H9 (cell line): ENCODE measurements around the gene CCDC51. TPM values are rescaled to one million over a fixed set of nuclear protein-coding genes. Genes with fewer than 3 reads are reported as not detected.
A peak's percentile ranks its signal among the peaks of the same experiment; 100 is the strongest.

Experiments
- DNase-seq: peaks from one replicate; pipeline ENCODE4 v3.0.0-alpha.2; 2017
- H2AFZ ChIP-seq: one replicate; pipeline ENCODE4 v1.6.1; 2013; ENCODE audit warnings: mild to moderate bottlenecking, low read length, control low read depth, moderate library complexity
- H2AK5ac ChIP-seq: 2 replicates; pipeline ENCODE4 v1.6.1; 2013; ENCODE audit warnings: low read length, control low read depth, mixed read lengths; ENCODE audit not compliant: insufficient read length
- H2BK120ac ChIP-seq: one replicate; pipeline ENCODE4 v1.6.1; 2013; ENCODE audit warnings: low read depth, mild to moderate bottlenecking, low read length, control low read depth, inconsistent platforms; ENCODE audit not compliant: poor library complexity, severe bottlenecking
- H2BK12ac ChIP-seq: 2 replicates; pipeline ENCODE4 v1.6.1; 2013; ENCODE audit warnings: low read length, control low read depth, mixed read lengths, low read depth; ENCODE audit not compliant: insufficient read length
- H2BK15ac ChIP-seq: 2 replicates; pipeline ENCODE4 v1.6.1; 2013; ENCODE audit warnings: low read depth, low read length, control low read depth
- H2BK20ac ChIP-seq: one replicate; pipeline ENCODE4 v1.6.1; 2013; ENCODE audit warnings: low read depth, mild to moderate bottlenecking, low read length, control low read depth, inconsistent platforms; ENCODE audit not compliant: poor library complexity, severe bottlenecking
- H2BK5ac ChIP-seq: 2 replicates; pipeline ENCODE4 v1.6.1; 2013; ENCODE audit warnings: low read length, control low read depth, mixed read lengths; ENCODE audit not compliant: insufficient read length
- H3K14ac ChIP-seq: 2 replicates; pipeline ENCODE4 v1.6.1; 2013; ENCODE audit warnings: low read length, control low read depth; ENCODE audit not compliant: insufficient read depth
- H3K18ac ChIP-seq: 2 replicates; pipeline ENCODE4 v1.6.1; 2013; ENCODE audit warnings: low read depth, mild to moderate bottlenecking, mixed read lengths, low read length, control low read depth; ENCODE audit not compliant: insufficient read length
- H3K23ac ChIP-seq: 2 replicates; pipeline ENCODE4 v1.6.1; 2013; ENCODE audit warnings: low read length, control low read depth, mixed read lengths, low read depth; ENCODE audit not compliant: insufficient read length
- H3K23me2 ChIP-seq: 2 replicates; pipeline ENCODE4 v1.6.1; 2013; ENCODE audit warnings: low read depth, mild to moderate bottlenecking, mixed read lengths, low read length, control low read depth; ENCODE audit not compliant: insufficient read length, poor library complexity, severe bottlenecking
- H3K27ac ChIP-seq: 2 replicates; pipeline ENCODE4 v1.5.1; 2013; ENCODE audit warnings: low read length, control low read depth, mixed read lengths, low read depth; ENCODE audit not compliant: insufficient read length
- H3K27me3 ChIP-seq: 2 replicates; pipeline ENCODE4 v1.6.1; 2013; ENCODE audit warnings: low read length, control low read depth, inconsistent platforms; ENCODE audit not compliant: insufficient read depth
- H3K4ac ChIP-seq: 2 replicates; pipeline ENCODE4 v1.6.1; 2013; ENCODE audit warnings: low read depth, mild to moderate bottlenecking, control low read depth, inconsistent platforms, low read length, moderate library complexity
- H3K4me1 ChIP-seq: 2 replicates; pipeline ENCODE4 v1.6.1; 2013; ENCODE audit warnings: low read length, control low read depth, inconsistent platforms; ENCODE audit not compliant: insufficient read depth
- H3K4me2 ChIP-seq: 2 replicates; pipeline ENCODE4 v1.6.1; 2013; ENCODE audit warnings: low read length, control low read depth, mixed read lengths; ENCODE audit not compliant: insufficient read length, insufficient read depth
- H3K56ac ChIP-seq: 2 replicates; pipeline ENCODE4 v1.6.1; 2013; ENCODE audit warnings: low read depth, mild to moderate bottlenecking, mixed read lengths, low read length, control low read depth; ENCODE audit not compliant: insufficient read length
- H3K79me1 ChIP-seq: 2 replicates; pipeline ENCODE4 v1.6.1; 2013; ENCODE audit warnings: low read depth, mild to moderate bottlenecking, moderate library complexity, low read length, control low read depth, inconsistent platforms; ENCODE audit not compliant: insufficient read depth, poor library complexity, severe bottlenecking
- H3K79me2 ChIP-seq: 2 replicates; pipeline ENCODE4 v1.6.1; 2013; ENCODE audit warnings: low read length, control low read depth, inconsistent platforms; ENCODE audit not compliant: insufficient read depth
- H3K9ac ChIP-seq: 2 replicates; pipeline ENCODE4 v1.6.1; 2013; ENCODE audit warnings: low read length, control low read depth, mixed read lengths; ENCODE audit not compliant: insufficient read length; ENCODE audit errors: extremely low read depth
- H3K9me3 ChIP-seq: one replicate; pipeline ENCODE4 v1.6.1; 2013; ENCODE audit warnings: low read depth, low read length, inconsistent platforms; ENCODE audit not compliant: control insufficient read depth
- H3T11ph ChIP-seq: one replicate; pipeline ENCODE4 v1.6.1; 2013; ENCODE audit warnings: mild to moderate bottlenecking, low read length, control low read depth, inconsistent platforms
- H4K20me1 ChIP-seq: one replicate; pipeline ENCODE4 v1.6.1; 2013; ENCODE audit not compliant: control insufficient read depth, insufficient read length, insufficient read depth
- H4K5ac ChIP-seq: 2 replicates; pipeline ENCODE4 v1.6.1; 2013; ENCODE audit warnings: low read depth, mild to moderate bottlenecking, mixed read lengths, low read length, control low read depth; ENCODE audit not compliant: insufficient read length
- H4K8ac ChIP-seq: replicated peaks from 2 replicates; pipeline ENCODE4 v1.6.1; 2013; ENCODE audit warnings: low read length, control low read depth, mixed read lengths, low read depth; ENCODE audit not compliant: insufficient read length
- H4K91ac ChIP-seq: 2 replicates; pipeline ENCODE4 v1.6.1; 2013; ENCODE audit warnings: low read depth, mild to moderate bottlenecking, moderate library complexity, mixed read lengths, low read length, control low read depth; ENCODE audit not compliant: insufficient read length
- H3K27ac Mint-ChIP-seq, 3 experiments: 2 replicates in 2 of 3; 3 replicates in 1 of 3; pipeline ENCODE4 v1.8.0; 2020 to 2021; ENCODE audit warnings: mixed read lengths in 3 of 3, mild to moderate bottlenecking in 1 of 3, moderate library complexity in 1 of 3
- H3K27me3 Mint-ChIP-seq: 2 replicates; pipeline ENCODE4 v1.8.0; 2021; ENCODE audit warnings: low read depth, mild to moderate bottlenecking, moderate library complexity, mixed read lengths
- H3K36me3 Mint-ChIP-seq, 3 experiments: 2 replicates in 2 of 3; 3 replicates in 1 of 3; pipeline ENCODE4 v1.8.0; 2020 to 2021; ENCODE audit warnings: low read depth in 3 of 3, mixed read lengths in 3 of 3; ENCODE audit not compliant: insufficient read depth in 1 of 3
- H3K4me1 Mint-ChIP-seq, 2 experiments: 2 replicates each; pipeline ENCODE4 v1.8.0; 2020; ENCODE audit warnings: mixed read lengths in 2 of 2
- H3K4me3 Mint-ChIP-seq, 2 experiments: 2 replicates in 1 of 2; 3 replicates in 1 of 2; pipeline ENCODE4 v1.8.0; 2020 to 2021; ENCODE audit warnings: mild to moderate bottlenecking in 2 of 2, mixed read lengths in 2 of 2, moderate library complexity in 1 of 2
- H3K9me3 Mint-ChIP-seq, 2 experiments: 2 replicates in 1 of 2; 3 replicates in 1 of 2; pipeline ENCODE4 v1.8.0; 2020; ENCODE audit warnings: mild to moderate bottlenecking in 2 of 2, mixed read lengths in 2 of 2, moderate library complexity in 1 of 2
- CTCF ChIP-seq: fragments of 200-600 bp; sonication (generic); conservative IDR thresholded peaks from 3 replicates; pipeline ENCODE4 v1.8.0; 2021; ENCODE audit warnings: antibody characterized with exemption, mild to moderate bottlenecking
- WGBS: extraction: QIAGEN DNeasy Blood & Tissue Kit; methylation state at CpG from one replicate; pipeline ENCODE4 v1.1.7; 2013; ENCODE audit warnings: missing lambda C conversion rate, low lambda C conversion rate, mixed read lengths; ENCODE audit not compliant: insufficient read length; ENCODE audit errors: extremely low coverage; 5-methylcytosine and 5-hydroxymethylcytosine counted together
- total RNA-seq: library from RNA; stranded (reverse); gene quantifications from 2 replicates; pipeline ENCODE4 v1.2.1, GENCODE V29; 2021

CCDC51 gene
- total RNA-seq, 1 experiment from 2014 or later: 20.0 TPM

- H3K4ac ChIP-seq: no peak overlapping the region
- DNase-seq: no peak
Measured at GRCh38 chr3:48426401-48426909, 13.5 kb downstream of the CCDC51 start.

More at GRCh38 chr3:48426401-48426909, 13.5 kb downstream of the CCDC51 start:
- no peaks in the 10 kb centered on the region for H3K9me3 ChIP-seq
- Mint-ChIP-seq H3K36me3 (peaks cover 10 to 35% (median 29%) of the 10 kb centered on the region in 3 experiments; a peak in 6 of 7 replicates), H3K27ac (no peak overlapping the region), H3K27me3 (no peaks in the 10 kb centered on the region), H3K9me3 (no peaks in the 10 kb centered on the region), H3K4me3 (peak overlapping the region in 1 of 2 experiments; percentile 15; a peak in 1 of 5 replicates), H3K4me1 (peaks cover 42 to 48% of the 10 kb centered on the region in 2 experiments)
- H3T11ph ChIP-seq: no peak overlapping the region
- H2AFZ ChIP-seq: no peak overlapping the region
- no peak for TF ChIP-seq CTCF
- peaks cover 35% of the 10 kb centered on the region; the same call in 1 of the 2 replicates for H3K79me2 ChIP-seq
- peaks cover 13% of the 10 kb centered on the region for H3K23me2 ChIP-seq
- no peak overlapping the region for H2BK15ac ChIP-seq
- no peak overlapping the region for H2BK20ac ChIP-seq
- H2BK12ac ChIP-seq: no peak overlapping the region
- H2AK5ac ChIP-seq: no peak overlapping the region
- H3K23ac ChIP-seq: no peak overlapping the region
- no peaks in the 10 kb centered on the region for H3K27me3 ChIP-seq
- no peak overlapping the region for H2BK120ac ChIP-seq
- H2BK5ac ChIP-seq: no peak overlapping the region
- H4K91ac ChIP-seq: no peak overlapping the region
- no peak overlapping the region for H4K5ac ChIP-seq
- WGBS: no CpG with 5 or more reads among the region's 11 CpGs
- H4K20me1 ChIP-seq: no peaks in the 10 kb centered on the region
- no peak overlapping the region for H3K27ac ChIP-seq
- H3K9ac ChIP-seq: no peak overlapping the region
- no peak overlapping the region; the same call in 1 of the 2 replicates for H3K14ac ChIP-seq
- no peak overlapping the region for H3K4me2 ChIP-seq
- no peak overlapping the region for H3K18ac ChIP-seq
- H3K56ac ChIP-seq: no peak overlapping the region
- H3K4me1 ChIP-seq: peaks cover 13% of the 10 kb centered on the region; the same call in 1 of the 2 replicates
- no peaks in the 10 kb centered on the region for H3K79me1 ChIP-seq
- H4K8ac ChIP-seq: no peak overlapping the region
